GM18511 (cell line): ENCODE data around the gene GLDC.
"Not testable (repeated sequence)": the region's sequence is repeated elsewhere in the genome, so short reads cannot be mapped to it uniquely, and the experiment has no call there.

ENCODE experiments used
- ATAC-seq: cut with Tn5 transposase; IDR thresholded peaks from one replicate; pipeline ENCODE4 v1.9.1; 2021; ENCODE audit warnings: mild to moderate bottlenecking, moderate library complexity; ENCODE audit not compliant: unreplicated experiment

The GLDC gene

DNA sequence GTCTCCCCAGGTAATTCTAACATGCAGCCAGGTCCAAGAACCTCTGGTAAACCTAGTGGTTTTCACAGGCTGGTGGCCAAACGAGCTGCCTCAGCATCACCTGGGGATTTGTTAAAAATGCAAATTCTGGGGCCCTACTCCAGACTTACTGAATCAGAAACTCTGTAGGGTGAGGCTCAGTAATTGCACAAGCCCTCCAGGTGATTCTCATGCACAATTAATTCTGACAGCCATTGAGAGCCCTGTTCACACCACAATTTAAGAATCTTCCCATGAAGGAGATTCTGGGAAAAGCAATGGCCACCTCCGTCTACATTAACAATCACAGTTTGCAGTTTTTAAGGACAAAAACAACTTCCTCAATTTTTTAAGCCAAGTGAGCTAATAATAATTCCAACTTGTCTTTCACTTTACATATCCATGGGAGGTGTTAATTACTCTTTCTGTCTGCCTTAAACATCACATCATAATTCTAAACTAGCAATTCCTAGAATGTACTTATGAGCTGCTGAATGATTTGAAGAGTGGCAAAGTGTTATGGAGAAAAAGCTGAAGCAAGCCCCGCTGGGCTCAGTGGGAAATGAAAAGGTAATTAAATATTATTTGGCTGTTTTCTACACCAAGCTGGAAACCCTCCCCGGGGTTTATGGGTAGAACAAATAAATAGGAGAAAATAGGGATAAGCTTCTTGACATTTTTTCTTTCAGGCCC lies 70.0 kb downstream of the GLDC start:
- ATAC-seq, result peak; percentile 94

DNA sequence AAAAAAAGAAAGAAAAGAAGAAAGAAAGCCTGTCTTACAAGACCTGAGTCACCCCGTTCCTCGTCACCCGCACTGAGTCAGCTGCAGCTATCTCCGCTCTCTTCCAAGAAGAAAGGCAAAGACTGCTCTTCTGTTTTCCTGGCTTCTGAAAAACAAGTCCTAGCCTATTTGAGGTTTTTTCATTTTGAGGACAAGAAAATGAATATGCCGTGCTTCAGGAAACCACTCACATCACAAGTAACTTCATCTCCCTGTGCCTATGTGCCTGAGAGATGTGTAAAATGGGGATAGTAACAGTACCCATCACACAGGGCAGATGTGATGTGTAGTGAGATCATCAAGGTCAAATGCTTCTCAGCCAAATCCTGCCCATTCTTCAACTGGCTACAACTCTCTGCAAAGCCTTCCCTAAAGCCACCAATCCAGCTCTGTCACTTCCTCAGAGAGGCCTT lies 78.4 kb downstream of the GLDC start:
- no peak for ATAC-seq

- no peak for ATAC-seq
These were observed 79.0 kb downstream of the GLDC start for GRCh38 chr9:6566409-6567139.

DNA sequence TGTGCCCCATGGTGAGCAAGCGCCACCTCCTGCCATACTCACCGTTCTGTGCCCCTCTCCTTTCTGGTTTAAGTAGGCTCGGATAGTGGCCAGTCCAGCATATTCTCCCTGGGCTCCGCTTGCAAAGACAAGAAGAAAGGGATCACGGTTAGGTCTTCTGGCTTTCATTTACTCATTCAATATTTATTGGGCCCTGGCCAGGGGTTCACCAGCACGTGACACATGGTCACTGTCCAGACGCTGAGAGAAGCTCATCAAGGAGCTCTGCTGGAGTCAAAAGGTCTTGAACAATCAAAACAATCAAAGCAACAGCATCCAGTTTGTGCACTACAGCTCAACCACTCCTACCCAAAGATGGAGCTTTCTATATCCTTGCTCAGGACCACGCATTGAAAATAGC lies 80.2 kb downstream of the GLDC start:
- ATAC-seq, result no peak

GRCh38 chr9:6564868-6565267 lies 80.7 kb downstream of the GLDC start:
- ATAC-seq, result no peak

DNA sequence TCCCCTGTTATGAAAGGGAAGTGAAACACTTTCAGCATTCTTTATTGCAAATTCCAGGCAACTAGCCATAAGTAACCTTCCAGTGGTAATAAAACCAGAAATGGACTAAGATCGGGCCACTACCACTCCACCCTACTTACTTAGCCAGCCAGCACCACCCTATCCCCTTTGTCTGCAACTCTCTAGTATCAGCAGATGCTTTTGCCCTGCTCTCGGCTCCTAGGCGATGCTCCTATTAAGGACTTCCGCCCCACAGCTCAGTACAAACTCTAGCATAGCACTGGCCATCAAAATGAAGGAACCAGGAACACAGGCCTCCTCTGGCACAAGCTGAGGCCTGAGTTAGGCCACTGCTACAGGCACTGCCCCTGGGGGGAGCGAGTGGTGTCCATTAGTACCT lies 81.2 kb downstream of the GLDC start:
- ATAC-seq, result no peak

DNA sequence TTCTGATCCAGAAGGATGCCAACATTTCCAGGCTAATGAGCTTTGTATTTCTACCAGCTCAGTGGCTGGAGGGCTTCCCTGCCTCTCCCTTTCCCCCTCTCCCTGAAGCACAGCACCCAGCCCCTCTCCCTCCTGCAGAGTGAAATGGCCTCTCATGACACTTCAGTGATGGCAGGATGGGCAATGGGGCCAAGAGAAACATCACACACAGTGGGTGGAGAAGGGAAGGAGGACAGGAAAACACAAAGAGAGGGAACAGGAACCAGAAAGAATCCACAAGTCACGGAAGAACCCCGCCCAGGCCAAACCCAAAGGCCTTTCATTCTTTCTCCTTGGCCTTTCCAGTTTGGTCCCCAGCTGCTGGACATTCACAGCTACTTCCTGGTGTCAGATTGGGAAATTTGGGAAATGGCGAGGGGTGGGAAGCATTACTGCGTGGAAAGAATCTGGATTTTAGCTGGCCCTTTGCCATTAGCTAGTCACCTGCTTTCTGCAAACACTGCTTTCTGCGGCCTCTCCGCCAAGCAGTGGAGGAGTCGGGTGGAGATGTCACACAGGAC lies 82.6 kb downstream of the GLDC start:
- no peak for ATAC-seq

- ATAC-seq, result no peak
These were observed 83.3 kb downstream of the GLDC start for GRCh38 chr9:6562201-6562600.

- no peak for ATAC-seq
These were observed 87.5 kb downstream of the GLDC start for GRCh38 chr9:6557883-6558616.

GRCh38 chr9:6553866-6554265 lies 91.7 kb downstream of the GLDC start:
- ATAC-seq, result no peak

DNA sequence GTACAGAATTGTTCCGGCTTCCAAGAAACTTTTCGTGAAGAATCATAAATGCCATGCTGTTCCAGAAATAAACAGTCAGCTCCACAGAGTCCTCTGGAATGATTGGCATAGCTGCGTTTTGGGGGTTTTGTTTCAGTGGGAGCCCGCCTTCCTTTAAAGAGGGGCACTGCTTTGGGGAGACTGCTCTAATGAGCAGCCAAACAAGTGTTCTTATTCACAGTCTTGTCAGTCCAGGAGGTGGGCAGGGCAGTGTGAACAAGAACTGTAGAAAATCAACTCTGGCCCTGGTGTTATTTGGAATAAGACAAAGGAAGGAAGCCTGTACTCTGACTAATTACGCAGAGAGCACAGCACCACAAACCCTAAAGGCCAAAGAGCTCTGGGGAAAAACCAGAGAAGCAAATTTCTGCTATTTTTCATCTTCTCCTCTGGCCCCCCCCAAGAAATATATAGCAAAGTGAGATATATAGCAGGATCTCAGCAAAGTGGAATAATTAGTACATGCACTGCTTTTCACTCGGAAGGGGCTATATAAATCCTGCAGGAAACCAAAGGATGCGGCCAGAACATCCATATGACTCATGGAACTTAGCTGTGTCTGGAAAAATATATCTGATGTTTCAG lies 92.9 kb downstream of the GLDC start:
- ATAC-seq, result no peak

GRCh38 chr9:6552033-6552432 lies 93.5 kb downstream of the GLDC start:
- ATAC-seq, result no peak

DNA sequence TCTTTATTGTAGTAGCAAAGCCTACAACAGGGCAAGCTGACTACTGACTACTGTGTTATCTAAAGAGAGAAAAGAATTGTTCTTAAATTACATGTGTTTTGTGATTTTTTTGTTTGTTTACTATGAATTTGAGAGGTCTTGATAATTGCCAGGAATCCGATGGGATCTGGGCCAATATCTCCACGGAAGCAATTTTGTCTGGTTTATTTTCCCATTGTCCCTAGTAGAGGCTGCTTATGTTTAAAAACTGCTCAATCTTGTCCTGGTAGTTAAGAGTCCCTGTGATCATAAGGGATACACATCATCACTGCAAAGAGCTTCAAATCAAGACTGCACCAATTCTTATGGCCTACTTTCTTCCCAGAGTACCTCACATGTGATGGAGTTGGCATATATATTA lies 94.4 kb downstream of the GLDC start:
- ATAC-seq, result no peak

- no peak for ATAC-seq
These were observed 96.3 kb downstream of the GLDC start for GRCh38 chr9:6549106-6549800.

DNA sequence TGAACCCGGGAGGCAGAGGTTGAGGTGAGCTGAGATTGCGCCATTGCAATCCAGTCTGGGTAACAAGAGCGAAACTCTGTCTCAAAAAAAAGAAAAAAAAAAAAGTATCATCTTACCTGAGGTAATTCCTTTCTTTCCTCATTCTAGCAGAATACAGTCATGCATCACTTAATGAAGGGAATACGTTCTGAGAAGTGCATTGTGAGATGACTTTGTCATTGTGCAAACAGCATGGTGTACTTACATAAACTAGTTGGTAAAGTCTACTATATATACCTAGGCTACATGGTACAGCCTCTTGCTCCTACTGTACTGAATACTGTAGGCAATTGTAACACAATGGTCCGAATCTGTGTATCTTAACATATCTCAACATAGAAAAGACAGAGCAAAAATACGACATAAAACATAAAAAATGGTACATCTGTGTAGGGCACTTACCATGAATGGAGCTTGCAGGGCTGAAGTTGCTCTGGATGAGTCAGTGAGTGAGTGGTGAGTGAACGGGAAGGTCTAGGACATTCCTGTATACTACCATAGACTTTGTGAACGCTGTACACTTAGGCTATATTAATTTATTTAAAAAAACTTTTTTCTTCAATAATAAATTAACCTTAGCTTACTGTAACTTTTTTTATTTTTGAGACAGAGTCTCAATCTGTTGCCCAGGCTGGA lies 100.4 kb downstream of the GLDC start:
- no peak for ATAC-seq

- no peak for ATAC-seq
These were observed 102.3 kb downstream of the GLDC start for GRCh38 chr9:6543204-6543603.

GRCh38 chr9:6542617-6543016 lies 102.9 kb downstream of the GLDC start:
- not testable (repeated sequence) for ATAC-seq

- no peak for ATAC-seq
These were observed 106.9 kb downstream of the GLDC start for GRCh38 chr9:6538666-6539071.

GRCh38 chr9:6535594-6535993 lies 109.9 kb downstream of the GLDC start:
- ATAC-seq, result no peak
